ENCODE results near the gene BRMS1.

BRMS1 gene

DNA sequence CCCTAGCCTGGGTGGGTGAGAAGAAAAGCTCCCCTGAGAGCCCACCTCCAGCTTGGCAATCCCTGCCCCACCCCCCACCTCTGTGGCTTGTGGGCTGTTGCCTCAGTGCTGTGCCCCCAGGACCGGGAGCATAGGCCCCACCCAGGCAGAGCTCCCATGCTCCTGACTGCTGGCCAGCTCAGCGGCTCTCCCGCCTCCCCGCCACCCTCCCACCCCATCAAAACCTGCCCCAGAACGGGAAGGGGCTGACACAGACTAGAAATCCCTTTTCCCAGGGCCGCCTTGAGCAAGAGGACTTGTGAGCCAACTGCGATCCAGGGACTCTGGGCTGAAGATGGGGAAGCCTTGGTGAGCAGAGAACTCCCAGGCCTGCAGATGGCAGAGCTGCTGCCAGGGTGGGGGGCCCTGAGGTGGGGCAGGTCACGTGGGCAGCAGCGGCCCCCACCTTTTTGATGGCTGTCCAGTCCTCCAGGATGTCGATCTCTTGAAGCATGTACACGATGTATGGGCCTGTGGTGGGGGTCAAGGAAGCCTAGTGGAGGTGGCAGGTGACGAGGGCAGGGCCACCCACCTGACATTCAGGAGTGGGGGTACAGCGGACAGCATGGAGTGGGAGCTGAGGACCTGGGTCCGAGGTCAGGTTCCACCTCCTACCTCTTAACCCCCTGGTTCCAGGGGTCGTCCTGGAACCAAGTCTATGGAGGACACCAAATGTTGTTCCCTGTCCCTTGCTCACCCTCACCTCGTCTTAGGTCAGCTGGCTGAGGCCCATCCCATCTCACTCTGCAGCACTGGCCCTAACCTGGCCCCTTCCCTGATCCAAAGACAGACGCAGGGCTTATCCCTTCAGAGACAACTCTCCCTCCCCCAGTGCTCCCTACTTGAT lies 6.4 kb downstream of the BRMS1 start:
- no peak for DNase-seq (ENCODE audit: low read depth in 1 of 2, low spot score in 1 of 2)

DNA sequence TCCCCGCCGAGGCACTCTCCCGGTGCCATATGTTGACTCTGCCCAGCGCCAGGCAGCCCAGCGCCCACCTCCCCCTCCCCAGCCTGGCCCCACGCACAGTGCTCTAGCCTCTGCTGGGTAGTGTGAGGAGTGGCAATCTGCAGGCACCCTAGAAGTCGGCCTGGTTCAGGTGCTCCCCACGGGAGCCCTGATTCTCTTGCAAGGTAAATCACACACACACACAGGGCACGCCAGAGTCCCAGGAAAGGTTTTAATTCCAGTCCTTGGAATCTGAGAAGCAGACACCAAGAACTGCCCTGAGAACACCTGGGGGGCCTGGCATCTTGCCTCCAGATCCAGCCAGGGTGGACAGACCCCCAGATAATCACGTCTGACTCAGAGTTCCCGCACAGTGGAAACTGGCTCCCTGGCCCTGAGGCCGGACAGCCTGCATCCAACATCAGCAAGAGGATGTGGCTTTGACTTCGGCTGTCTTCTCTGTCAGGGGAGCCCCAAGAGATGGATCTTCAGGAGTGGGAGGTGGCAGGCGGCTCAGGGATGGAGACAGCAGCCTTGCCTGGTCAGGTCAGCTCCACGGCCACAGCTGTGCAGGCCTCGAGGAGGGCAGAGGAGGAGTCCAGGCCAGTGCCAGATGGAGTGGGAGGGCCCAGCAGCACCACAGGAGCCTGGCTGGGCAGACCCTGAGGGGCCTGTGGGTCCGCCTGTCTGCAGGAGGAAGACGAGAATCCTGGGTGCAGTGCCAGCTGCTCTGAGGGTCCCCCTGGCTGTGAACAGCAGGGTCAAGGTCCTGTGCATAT lies 7.6 kb downstream of the BRMS1 start:
- no peak for DNase-seq (ENCODE audit: low read depth in 1 of 2, low spot score in 1 of 2)

DNA sequence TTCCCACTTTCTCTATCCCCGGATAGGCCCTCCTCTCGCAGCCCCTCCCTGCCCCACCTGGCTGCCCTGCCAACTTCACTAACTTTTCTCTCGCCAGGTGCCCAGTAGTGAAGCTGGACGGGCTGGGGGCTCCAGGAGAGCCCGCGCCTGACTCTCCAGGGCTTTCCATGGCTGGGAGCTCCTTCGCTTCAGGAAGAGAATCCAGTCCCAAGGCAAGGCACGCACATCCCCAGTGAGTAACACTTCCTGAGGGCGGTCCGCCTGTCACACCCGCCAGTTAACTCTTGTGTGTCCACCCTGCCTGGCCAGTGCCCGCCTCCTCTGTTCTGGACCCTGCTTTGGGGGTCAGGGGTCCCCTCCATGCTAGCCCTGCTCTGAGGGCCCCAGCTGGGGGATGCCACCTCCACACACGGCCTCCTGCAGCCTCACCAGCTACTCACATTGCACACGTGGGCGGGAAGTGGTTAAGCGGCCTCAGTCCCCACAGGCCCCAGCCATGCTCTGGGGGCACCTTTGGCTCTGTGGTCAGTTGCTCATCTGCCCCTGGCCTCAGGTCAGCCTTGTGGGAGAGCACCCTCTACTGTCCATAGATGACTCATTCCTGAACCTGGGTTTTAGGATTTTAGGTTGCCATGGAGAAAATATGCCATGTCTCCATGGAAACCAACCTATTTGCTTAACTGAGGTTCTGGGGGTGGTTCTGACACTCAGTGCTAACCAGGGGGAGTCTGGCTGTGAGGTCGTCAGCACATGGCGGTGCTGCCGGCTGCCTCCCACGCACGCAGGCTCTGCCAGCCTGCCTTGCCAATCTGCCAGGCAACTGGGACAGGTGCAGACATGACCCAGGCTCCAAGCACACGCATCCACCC lies 8.4 kb downstream of the BRMS1 start, which contains the start of gene RIN1:
TSS of gene RIN1 (minus strand) at position 201 of the 869 bp plus-strand sequence. CDS start at position 169, 32 bp downstream.
- DNase-seq (ENCODE audit: low read depth in 1 of 2, low spot score in 1 of 2) = no peak

DNA sequence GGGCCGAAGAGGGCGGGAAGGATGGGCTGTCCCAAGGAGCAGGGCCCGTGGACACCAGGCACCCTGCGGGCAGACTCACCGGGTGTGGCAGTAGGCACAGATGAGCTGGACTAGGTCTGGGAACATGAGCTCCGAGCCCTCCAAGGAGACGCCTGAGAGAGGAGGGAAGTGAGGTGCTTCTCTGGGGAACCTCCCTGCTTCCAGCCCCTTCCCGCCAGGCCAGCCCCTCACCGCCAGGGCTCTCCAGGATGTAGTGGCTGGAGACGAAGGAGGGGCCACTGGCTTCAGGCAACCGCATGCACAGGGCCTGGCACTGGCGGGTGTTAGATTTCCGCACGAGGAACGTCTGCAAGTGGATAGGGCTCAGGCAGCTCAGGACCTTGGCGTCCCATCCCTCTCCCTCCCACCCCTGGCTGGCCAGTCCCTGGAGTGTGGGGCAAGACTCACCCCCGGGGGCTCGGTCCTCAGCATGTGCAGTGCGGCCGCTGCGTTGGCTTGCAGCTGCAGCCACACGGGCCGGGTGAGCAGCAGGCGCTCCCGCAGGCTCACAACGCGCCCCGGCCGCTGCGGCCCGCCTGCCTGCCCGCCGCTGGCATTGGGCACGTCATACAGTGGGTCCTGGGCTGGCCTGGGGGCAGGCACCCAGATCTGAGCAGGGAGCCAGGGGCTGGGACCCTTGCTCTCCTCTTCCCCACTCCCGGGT lies 9.2 kb downstream of the BRMS1 start:
- DNase-seq (ENCODE audit: low read depth in 1 of 2, low spot score in 1 of 2) = no peak

DNA sequence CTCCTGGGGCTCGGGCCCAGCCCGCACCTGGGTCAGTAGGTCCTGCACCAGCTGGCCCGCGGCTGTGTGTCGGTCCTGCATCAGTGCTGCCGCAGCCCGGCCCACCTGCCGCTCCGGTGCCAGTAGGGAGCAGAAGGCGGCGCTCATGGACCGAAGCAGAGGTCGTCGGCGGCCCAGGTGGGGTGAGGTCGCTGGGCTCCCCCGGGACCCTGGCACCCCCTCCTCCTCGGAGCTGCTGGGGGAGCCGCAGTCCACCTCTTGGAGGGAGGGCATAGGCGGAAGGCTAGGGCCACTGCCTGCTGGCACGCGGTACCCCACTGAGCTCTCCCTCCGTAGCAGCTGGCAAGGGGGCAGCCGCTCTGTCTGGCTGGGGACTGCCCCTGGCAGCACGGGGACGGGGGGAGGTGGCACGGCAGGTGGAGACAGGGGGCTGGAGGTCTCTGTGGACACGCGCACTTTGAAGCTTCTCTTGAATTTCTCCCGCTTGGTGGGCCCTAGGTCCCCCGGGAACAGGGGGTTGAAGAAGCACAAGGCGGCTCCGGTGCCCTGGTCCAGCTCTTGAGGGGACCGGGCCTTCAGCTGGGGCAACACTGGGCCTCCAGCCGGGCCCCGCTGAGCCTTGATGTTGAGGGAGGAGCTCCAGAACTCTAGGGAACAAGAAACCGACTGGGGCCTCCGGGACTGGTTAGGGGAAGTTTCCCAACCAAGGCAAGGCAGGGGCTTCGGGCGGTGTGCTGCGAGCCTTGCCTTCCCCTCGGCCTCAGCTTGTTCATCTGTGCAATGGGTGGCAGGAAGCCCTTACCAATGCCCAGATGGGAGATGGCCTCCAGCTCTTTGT lies 10.1 kb downstream of the BRMS1 start:
- DNase-seq (ENCODE audit: low read depth in 1 of 2, low spot score in 1 of 2) = no peak

DNA sequence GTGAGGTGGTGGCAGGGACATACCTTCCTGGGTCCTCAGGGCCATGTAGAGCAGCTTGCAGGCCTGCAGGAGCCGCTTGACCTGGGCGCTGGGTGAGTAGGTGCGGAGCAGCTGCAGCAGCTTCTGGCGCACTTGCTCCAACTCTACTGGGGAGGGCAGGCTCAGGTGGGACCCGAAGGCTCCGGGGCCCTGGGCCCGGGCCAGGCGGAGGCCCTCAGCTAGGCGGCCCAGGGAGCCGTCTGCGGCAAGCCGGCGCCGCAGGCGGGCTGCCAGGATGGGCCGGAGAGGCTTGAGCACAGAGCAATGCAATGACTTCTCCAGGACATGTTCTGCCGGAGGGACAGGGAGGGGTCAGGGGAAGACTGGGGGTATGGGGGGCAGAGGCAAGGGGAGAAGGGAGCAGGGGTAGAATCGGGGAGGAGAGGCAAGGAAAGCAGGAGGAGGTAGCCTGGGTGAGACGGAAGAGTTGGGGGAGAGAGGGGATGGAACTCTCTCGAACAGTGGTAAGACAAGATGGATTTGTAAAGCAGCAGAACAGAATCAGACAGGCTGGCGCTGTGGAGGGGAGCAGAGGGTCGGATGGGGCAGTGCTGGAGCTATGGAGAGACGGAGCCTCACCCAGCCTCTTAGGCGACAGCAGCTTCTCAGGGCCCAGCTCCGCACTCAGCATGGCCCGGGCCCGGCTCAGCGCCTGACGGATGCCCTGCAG lies 10.9 kb downstream of the BRMS1 start:
- no peak for DNase-seq (ENCODE audit: low read depth in 1 of 2, low spot score in 1 of 2)

DNA sequence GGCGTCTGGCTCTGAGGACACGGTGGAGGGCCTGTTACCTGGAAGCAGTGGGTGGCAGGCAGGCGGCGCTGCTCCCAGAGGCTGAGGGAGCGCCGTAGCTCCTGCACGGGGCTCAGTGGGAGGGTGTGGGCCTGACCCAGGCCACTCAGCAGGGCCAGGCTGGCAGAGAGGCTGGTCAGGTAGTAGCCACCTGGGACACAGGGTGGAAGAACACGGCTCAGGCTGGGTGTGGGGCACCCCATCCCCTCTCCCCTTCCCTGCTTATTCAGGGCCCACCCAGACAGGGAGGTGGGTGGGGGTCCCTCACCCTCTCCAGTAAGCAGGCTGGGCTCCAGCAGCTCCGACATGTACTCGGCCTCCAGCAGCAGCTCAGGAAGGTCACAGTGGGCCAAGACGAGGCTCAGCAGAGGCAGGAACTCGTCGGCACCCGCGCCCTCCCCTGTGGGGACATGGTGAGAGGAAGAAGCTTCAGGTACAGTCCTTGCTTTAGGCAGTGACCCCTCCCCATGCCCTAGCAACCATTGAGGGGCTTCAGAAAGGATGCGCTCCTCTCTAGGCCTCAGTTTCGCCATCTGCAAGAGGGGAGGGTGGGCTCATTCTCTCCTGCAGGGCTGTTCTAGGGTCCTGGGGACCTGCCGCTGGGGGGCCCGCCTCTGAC lies 11.6 kb downstream of the BRMS1 start:
- DNase-seq (ENCODE audit: low read depth in 1 of 2, low spot score in 1 of 2) = no peak

DNA sequence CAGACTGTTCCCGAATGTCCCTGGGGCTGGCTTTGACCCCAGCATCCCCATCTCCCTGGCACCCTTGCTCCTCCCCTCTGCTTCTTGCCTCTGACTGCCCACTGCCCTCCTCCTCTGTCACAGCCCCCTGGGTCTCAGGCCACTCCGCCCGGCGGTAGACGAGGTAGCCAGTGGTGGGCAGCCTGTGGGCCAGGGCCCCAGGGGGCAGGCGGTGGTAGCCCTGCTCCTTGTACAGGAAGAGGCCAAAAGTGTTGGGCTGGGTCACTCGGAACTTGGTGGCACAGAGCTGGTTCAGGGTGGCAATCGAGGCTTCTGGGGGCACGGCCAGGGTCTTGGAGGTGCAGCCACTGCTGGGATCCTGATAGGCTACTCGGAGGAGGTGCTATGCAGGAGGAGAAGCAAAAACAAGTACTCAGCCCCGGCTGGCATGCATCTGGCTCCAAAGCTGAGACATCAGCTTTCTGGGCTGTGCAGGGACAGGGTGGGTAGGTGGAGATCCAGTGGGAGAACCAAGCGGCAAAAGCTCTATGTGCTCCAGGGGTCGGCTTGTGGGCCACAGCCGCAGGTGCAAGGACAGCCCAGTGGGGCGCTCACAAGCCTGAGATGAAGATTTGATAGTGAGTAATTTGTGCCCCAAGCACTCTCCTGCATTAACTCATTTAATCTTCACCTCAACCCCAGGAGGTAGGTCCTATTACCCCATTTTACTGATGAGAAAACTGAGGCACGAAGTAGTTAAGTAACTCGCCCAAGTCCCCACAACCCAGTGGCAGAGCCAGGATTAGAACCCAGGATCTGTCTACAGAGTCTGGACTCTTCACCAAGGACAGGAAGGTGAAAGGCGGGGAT lies 12.3 kb downstream of the BRMS1 start:
- DNase-seq (ENCODE audit: low read depth in 1 of 2, low spot score in 1 of 2) = no peak

DNA sequence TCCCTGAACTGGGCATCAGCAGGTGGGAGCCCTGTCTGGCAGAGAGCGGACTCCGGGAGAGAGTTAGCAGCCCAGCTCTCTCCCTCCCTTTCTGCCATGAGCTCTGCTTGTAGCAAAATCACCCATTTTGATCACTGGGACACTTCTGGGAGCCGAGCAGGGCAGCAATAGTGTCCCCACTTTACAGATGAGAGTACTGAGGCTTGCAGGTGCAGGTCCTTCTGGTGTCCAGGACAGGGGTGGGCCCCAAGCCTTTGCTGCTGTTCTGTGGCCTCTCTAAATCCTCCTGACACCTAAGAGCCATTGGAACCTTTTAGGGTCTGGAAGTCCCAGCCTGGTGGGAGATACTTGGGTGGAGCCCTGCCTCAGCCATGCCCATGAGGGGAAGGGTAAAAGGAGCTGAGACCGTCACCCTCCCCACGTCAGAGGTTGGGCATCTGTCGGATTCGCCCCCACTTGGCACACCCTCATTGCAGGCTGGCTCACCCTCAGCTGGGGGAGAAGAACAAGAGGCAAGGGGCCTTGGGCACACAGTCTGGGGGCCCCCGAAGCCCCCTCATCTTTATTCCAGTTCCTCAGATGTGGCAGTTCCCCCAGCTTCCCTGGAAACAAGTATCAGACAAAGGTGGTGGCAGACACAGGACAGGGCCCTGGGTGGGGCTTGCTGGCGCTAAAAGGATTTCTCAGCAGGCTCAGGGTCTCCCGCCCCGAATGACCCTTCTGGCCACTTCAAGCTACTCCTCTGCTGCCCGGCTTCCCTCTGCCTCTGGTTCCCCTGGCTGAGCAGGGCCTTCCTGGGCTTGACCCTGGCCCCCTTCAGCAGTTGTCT lies 13.1 kb downstream of the BRMS1 start:
- DNase-seq (ENCODE audit: low read depth in 1 of 2, low spot score in 1 of 2) = no peak

DNA sequence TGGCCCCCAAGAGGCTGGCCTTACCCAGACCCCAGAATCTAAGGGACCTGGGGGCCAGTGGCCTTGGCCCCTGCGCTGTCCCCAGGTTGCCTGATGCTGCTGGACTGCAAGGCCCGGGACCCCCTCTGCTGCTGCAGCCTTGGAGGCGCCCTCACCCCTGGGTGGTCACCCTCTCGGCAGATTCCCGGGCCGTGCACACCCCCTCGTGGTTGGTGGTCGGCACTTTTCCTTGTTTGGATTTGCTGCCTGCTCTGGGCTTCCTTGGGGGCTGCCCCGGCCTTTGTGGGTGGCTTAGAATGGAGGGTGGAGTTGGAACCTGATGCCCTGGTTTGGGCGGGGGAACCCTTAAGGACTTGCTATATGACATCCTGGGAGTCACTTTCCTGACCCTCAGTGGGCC lies 14.0 kb downstream of the BRMS1 start:
- no peak for DNase-seq (ENCODE audit: low read depth in 1 of 2, low spot score in 1 of 2)

DNA sequence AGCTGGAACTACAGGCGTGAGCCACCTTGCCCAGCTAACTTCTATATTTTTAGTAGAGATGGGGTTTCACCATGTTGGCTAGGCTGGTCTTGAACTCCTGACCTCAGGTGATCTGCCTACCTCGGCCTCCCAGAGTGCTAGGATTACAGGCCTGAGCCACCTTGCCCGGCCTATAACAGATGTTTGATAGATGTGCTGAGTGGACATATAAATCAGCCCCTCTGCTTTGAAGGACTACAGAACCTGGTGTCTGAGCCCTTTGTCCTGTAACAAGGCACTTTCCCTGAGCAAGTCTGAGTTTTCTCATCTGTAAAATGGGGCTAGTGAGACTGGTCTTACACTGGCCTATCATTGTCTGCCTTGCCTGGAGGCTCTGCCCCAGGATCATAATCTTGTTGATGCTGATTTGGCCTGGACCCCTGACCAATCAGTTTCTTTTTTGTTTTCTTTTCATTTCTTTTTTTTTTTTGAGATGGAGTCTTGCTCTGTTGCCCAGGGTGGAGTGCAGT lies 15.7 kb downstream of the BRMS1 start:
- DNase-seq (ENCODE audit: low read depth in 1 of 2, low spot score in 1 of 2) = no peak

DNA sequence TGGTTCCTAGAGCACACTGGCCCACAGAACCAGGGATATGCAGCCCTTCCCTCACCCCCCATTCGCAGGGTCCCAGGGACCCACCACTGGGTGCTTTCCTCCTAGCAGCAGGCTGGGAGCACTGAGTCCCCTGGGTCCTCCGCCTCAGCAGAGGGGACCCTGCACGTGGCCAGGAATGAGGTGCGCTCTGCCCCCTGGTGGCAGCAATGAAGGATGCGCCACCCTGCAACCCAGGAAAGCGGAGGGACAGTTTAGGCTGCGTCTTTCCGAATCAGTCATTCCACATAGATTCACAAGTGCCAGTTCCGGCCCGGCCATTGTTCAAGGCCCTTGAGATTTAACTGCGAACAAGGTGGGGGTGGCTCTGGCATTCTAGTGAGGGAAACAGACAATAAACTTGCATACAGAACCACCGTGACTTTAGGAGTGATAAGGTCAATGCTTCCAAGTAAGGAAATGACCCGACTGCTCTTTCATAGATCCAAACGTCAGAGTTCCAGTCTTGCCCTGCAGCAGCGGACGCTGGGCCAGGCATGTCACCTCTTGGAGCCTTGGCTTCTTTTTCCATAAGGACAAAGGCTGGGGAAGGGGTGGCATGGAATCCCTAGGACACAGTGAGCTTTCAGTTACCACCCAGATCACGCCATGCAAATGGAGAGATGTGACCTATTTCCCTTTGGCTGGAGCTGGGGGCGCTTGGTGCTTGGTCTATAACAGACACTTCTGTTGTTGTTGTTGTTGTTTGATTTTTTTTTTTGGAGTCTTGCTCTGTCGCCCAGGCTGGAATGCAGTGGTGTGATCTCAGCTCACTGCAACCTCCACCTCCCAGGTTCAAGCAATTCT lies 16.4 kb downstream of the BRMS1 start:
- peak; percentile 78 to 80 for DNase-seq (ENCODE audit: low read depth in 1 of 2, low spot score in 1 of 2)

DNA sequence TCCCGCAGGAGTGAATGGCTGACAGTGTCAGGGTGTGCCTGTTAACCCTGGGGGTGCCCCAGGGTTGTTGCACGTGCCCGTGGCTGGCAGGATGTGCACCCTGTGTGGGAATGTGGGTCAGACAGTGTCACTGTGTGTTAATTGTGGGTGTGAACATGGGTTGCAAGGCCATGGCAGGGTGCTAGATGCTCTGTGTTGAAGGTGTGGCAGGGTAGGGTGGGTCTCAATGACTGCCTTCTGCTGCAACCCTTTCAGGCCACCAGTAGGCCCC lies 16.9 kb downstream of the BRMS1 start:
- no peak for DNase-seq (ENCODE audit: low read depth in 1 of 2, low spot score in 1 of 2)

DNA sequence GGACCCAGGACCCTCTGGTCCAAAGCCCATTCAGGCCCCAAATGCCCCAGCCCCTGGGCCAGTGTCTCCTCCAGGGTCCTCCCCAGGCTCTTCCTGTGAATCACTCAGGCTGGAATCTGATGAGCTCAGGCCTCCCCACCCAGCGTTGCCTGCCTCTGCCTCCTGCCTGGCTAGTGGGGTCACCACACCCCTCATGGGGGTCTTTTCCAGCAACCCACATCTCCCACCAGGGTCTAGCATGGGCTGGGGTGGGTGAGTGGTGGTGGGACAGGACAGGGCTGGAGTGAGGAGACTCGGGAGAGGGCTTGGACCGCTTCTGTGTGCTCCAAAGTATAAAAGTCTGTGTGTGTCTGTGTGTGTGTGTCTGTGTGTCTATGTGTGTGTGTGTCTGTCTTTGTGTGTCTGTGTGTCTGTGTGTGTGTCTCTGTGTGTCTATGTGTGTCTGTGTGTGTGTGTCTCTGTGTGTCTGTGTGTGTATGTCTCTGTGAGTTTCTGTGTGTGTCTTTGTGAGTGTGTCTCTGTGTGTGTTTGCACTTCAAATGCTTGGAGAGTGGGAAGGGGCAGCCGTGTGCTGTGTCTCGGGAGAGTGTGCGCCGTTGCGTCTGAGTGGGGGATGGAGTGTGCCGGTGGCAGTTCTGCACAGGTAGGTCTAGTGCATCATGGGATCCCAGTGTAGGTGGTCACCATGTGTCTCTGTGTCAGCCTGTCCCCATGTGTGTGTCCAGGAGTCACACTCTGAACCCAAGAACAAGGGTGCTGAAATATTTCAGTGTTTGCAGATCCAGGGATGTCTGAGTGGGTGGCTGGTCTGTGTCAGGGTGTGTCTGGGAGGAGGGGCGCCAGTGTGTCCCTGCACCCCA lies 17.5 kb downstream of the BRMS1 start:
- DNase-seq (ENCODE audit: low read depth in 1 of 2, low spot score in 1 of 2) = no peak

All from activated CD4-positive, alpha-beta T cell treated with anti-CD3 and anti-CD28 coated beads, Interleukin-2, amount 50 U/mL, for 24 hours (primary cell).